Measurements from ENCODE around the gene ARHGEF7.

The ARHGEF7 gene

DNA sequence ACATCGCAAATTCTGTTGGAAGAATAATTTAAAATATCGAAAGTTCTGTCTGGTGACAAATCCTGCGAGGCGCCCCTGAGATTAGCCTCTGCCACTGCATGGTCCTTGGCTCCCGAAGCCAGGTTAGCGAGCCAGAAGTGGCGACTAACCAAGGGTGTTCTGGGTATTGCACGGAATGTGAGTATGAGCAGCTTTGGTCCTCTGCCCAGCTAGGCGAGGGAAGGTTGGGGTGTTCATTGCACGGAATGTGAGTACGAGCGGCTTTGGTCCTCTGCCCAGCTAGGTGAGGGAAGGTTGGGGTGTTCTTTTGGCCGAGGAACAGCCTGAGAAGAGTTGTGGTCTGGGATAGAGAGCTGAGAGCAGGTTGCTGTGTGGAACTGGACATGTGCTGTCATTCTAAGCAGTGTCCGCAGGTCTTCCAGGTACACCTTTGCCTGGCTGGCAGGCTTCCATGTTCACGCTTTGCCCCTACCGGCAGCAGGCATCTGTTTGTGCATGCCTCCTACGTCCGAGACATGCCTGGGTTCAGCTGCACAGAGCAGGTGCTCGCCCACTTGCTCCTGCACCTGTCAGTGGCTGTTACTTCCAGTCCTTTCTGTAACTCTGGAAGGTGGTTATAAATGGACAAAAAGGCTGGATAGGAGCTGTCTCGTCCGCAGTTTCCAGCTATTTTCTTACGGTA is 187.1 kb downstream of the ARHGEF7 start:
- H3K27me3 ChIP-seq (replicated peaks; ENCODE audit: control insufficient read depth, insufficient read depth, low read length), result no peaks in the 10 kb centered on the region
- H3K4me1 ChIP-seq (ENCODE audit: control insufficient read depth, insufficient read depth, low read length), result no peaks in the 10 kb centered on the region
- no peaks in the 10 kb centered on the region for H3K9me3 ChIP-seq (ENCODE audit: control insufficient read depth, low read length)
- no peak for DNase-seq (ENCODE audit: low read depth)
- H3K9ac ChIP-seq (ENCODE audit: low read length), result no peak overlapping the region
- H3K4me3 ChIP-seq (ENCODE audit: low read length), result no peak overlapping the region
- peaks cover 87% of the 10 kb centered on the region for H3K36me3 ChIP-seq (ENCODE audit: control insufficient read depth, insufficient read depth, low read length, severe bottlenecking)

DNA sequence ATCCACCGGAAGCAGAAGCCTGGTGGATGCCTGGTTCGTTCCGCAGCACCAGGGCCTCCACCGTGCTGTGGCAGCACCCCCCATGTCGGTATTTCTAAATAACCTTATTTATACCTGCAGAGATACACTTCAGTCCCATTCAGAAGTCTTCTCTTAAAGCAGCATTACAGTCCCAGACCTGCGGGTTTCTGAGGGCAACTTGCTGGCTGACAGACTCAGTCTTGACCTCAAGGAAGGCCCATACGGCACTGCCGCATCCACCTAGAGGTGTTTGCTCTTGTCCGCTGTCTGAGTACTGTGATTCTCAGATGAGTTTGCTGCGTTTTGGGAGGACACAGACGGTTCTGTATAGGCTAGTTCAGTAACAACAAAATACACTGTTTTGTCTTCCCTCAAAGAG is 188.4 kb downstream of the ARHGEF7 start:
- Histone ChIP-seq H3K4me1 (ENCODE audit: control insufficient read depth, insufficient read depth, low read length) (no peaks in the 10 kb centered on the region), H3K9me3 (ENCODE audit: control insufficient read depth, low read length) (no peaks in the 10 kb centered on the region), H3K9ac (ENCODE audit: low read length) (no peak overlapping the region), H3K4me3 (ENCODE audit: low read length) (no peak overlapping the region), H3K36me3 (ENCODE audit: control insufficient read depth, insufficient read depth, low read length, severe bottlenecking) (peaks cover 86% of the 10 kb centered on the region), H3K27me3 (replicated peaks; ENCODE audit: control insufficient read depth, insufficient read depth, low read length) (no peaks in the 10 kb centered on the region)
- DNase-seq (ENCODE audit: low read depth), result no peak

DNA sequence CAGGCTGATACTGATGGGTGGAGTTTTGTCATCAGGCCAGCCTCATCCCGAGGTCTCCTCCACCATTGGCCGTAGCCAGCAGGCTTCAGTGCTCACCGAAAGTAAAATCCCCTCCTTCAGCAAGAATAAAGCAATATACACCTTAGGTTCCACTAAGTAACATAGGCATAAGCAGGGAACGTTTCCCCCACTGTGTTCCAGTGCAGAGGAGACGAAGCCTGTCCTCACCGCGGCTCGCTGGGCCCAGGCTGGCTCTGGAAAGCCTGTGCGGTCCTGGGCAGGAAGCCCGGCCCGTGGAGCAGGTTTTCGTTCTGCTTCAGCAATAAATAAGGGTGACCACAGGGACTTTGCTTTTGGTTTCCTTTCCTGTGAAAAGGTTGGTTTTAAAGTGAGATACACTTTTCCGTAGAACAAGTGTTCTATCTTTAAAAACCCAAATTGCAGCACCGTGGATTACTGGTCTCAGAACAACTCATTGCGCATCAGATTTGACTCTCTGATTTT is 189.0 kb downstream of the ARHGEF7 start:
- no peaks in the 10 kb centered on the region for H3K9me3 ChIP-seq (ENCODE audit: control insufficient read depth, low read length)
- no peak overlapping the region for H3K9ac ChIP-seq (ENCODE audit: low read length)
- H3K27me3 ChIP-seq (replicated peaks; ENCODE audit: control insufficient read depth, insufficient read depth, low read length), result no peaks in the 10 kb centered on the region
- H3K4me1 ChIP-seq (ENCODE audit: control insufficient read depth, insufficient read depth, low read length), result no peaks in the 10 kb centered on the region
- H3K4me3 ChIP-seq (ENCODE audit: low read length), result no peak overlapping the region
- no peak for DNase-seq (ENCODE audit: low read depth)
- H3K36me3 ChIP-seq (ENCODE audit: control insufficient read depth, insufficient read depth, low read length, severe bottlenecking), result peaks cover 85% of the 10 kb centered on the region

DNA sequence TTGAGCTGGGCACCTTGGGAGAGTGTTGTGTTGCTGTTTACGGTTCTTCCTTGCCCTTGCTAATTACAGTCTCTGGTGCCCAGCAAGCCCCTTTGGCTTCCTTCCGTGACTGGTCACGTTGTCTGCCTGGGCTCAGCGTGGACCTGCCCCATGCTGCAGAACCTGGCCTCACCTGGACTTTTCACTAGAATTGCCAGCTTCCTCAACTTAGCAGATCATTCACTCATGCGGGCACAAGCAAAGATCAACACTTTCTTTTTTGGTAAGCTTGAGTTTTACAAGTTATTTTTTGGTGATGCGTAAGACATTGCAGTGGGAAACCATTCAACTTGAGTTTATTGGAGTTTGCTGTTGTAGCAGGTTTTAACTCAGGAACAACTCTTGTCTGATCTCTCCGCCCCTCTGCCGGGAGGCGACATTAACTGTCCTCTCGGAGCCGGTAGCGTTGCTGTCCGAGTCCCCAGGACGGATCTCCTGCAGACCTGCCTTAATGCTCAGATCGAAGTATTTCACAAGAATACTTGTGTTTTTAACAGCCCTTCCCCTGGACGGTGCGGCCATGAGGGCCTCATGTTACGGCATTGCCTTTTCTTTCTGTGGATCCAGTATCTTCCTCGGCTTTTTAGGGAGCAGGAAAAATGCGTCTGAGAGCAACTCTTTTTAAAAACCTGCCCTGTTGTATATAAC is 189.6 kb downstream of the ARHGEF7 start:
- no peak for DNase-seq (ENCODE audit: low read depth)
- H3K4me1 ChIP-seq (ENCODE audit: control insufficient read depth, insufficient read depth, low read length), result no peaks in the 10 kb centered on the region
- H3K9me3 ChIP-seq (ENCODE audit: control insufficient read depth, low read length), result no peaks in the 10 kb centered on the region
- H3K36me3 ChIP-seq (ENCODE audit: control insufficient read depth, insufficient read depth, low read length, severe bottlenecking), result peaks cover 89% of the 10 kb centered on the region
- no peaks in the 10 kb centered on the region for H3K27me3 ChIP-seq (replicated peaks; ENCODE audit: control insufficient read depth, insufficient read depth, low read length)
- no peak overlapping the region for H3K4me3 ChIP-seq (ENCODE audit: low read length)
- no peak overlapping the region for H3K9ac ChIP-seq (ENCODE audit: low read length)

DNA sequence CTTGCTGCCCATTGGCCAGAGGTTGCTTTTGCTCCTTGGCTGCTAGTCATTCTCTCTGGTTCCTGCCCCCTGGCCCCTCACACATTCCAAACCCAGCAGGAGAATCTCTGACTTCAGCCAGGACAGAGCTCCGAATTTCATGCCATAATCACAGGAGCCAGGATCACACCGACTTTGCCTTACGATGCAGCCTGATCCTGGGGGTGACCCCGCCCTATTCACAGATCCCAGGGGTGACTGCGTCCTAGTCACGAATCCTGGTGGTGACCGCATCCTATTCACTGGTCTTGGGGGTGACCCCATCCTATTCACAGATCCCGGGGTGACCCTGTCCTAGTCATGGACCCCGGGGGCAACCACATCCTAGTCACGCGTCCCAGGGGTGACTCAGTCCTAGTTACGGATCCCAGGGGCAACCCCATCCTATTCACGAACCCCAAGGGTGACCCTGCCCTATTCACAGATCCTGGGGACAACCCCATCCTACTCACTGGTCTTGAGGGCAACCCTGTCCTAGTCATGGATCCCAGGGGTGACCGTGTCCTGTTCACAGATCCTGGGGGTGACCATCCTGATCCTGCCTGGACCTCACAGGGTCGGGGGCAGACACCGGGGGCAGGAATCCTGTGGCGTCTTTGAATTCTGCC is 198.0 kb downstream of the ARHGEF7 start:
- DNase-seq (ENCODE audit: low read depth), result no peak
- Histone ChIP-seq H3K9me3 (ENCODE audit: control insufficient read depth, low read length) (peaks cover 7% of the 10 kb centered on the region), H3K36me3 (ENCODE audit: control insufficient read depth, insufficient read depth, low read length, severe bottlenecking) (peaks cover 49% of the 10 kb centered on the region), H3K9ac (ENCODE audit: low read length) (no peak overlapping the region), H3K4me1 (ENCODE audit: control insufficient read depth, insufficient read depth, low read length) (no peaks in the 10 kb centered on the region), H3K27me3 (replicated peaks; ENCODE audit: control insufficient read depth, insufficient read depth, low read length) (no peaks in the 10 kb centered on the region), H3K4me3 (ENCODE audit: low read length) (no peak overlapping the region)

DNA sequence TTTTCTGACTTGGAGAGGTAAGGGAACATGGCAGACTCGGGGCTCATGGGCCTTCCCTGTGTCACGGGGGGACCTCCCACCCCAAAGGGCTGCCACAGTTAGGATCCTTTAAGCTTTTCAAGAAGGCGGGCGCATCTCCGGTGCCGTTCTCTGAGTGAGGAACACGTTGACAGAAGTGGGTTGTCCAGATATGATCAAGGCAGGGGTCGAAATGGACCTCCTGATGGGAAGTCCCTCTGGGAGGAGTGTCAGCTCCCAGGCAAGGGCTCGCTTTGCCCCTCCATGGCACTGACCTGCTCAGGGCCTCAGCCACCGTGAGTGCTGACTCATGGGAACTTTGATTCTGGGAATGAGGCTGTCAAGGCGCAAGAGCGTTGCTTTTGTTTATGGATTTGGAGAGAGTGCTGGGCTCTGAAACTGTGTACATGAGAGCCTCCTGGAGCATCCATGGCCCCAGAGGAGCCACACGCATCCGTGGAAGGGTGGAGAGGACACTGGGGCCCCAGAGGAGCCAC is 198.9 kb downstream of the ARHGEF7 start:
- no peak for DNase-seq (ENCODE audit: low read depth)
- H3K4me1 ChIP-seq (ENCODE audit: control insufficient read depth, insufficient read depth, low read length), result no peaks in the 10 kb centered on the region
- H3K36me3 ChIP-seq (ENCODE audit: control insufficient read depth, insufficient read depth, low read length, severe bottlenecking), result peaks cover 41% of the 10 kb centered on the region
- no peak overlapping the region for H3K4me3 ChIP-seq (ENCODE audit: low read length)
- H3K27me3 ChIP-seq (replicated peaks; ENCODE audit: control insufficient read depth, insufficient read depth, low read length), result no peaks in the 10 kb centered on the region
- no peak overlapping the region for H3K9ac ChIP-seq (ENCODE audit: low read length)
- peaks cover 7% of the 10 kb centered on the region for H3K9me3 ChIP-seq (ENCODE audit: control insufficient read depth, low read length)

DNA sequence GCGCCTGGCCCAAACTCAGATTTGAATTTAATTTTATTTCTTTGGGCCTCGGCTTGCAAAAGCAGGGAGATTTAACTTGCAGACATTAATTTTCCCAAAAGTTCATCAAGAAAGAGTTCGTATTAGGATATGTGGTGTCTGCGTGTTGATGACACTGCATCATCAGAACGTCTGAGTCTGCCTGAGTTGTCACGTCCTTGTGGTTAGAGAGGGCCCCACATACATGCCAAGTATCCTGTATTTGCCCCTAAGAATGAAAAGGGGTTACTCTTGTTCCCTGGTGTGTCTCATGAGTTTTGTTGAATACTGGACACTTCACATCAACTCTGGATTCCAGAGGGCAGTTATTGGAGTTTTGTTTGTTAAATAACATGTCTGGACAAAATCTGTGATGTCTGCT is 199.7 kb downstream of the ARHGEF7 start:
- no peak overlapping the region for H3K9ac ChIP-seq (ENCODE audit: low read length)
- H3K4me1 ChIP-seq (ENCODE audit: control insufficient read depth, insufficient read depth, low read length), result no peaks in the 10 kb centered on the region
- peaks cover 34% of the 10 kb centered on the region for H3K36me3 ChIP-seq (ENCODE audit: control insufficient read depth, insufficient read depth, low read length, severe bottlenecking)
- no peak overlapping the region for H3K4me3 ChIP-seq (ENCODE audit: low read length)
- H3K27me3 ChIP-seq (replicated peaks; ENCODE audit: control insufficient read depth, insufficient read depth, low read length), result no peaks in the 10 kb centered on the region
- no peak for DNase-seq (ENCODE audit: low read depth)
- peaks cover 7% of the 10 kb centered on the region for H3K9me3 ChIP-seq (ENCODE audit: control insufficient read depth, low read length)

DNA sequence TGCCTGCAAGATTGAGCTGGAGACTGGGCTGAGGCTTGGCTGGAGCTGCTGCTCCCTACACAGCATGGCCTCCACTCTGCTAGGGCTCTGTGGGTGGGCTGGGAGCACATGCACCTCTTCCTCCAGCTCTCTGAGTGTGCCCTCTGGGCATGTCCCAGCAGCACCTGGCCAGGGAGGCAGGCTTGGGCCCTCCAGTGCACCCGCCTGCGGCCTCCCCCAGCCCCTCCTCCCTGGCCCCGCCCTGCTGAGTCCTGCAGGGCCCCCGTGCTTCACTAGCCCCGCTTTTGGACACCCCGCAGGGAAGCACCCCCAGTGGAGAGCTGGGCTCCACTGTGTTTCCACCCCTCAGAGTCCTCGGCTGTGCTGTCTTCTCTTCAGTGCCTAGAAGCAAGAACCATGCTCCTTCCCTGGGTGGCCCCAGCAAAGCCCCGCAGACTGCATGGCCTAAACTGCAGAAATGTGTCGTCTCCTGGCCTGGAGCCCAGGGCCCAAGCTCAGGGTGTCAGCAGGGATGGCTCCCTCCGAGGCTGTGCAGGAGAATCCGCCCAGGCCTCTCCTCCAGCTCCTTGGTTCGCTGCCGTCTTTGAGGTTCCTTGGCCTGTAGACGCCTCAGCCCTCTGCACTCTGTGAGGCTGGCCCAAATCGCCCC is 200.4 kb downstream of the ARHGEF7 start:
- DNase-seq (ENCODE audit: low read depth), result no peak
- Histone ChIP-seq H3K36me3 (ENCODE audit: control insufficient read depth, insufficient read depth, low read length, severe bottlenecking) (peaks cover 32% of the 10 kb centered on the region), H3K4me1 (ENCODE audit: control insufficient read depth, insufficient read depth, low read length) (no peaks in the 10 kb centered on the region), H3K27me3 (replicated peaks; ENCODE audit: control insufficient read depth, insufficient read depth, low read length) (no peaks in the 10 kb centered on the region), H3K4me3 (ENCODE audit: low read length) (no peak overlapping the region), H3K9me3 (ENCODE audit: control insufficient read depth, low read length) (peaks cover 7% of the 10 kb centered on the region), H3K9ac (ENCODE audit: low read length) (no peak overlapping the region)

DNA sequence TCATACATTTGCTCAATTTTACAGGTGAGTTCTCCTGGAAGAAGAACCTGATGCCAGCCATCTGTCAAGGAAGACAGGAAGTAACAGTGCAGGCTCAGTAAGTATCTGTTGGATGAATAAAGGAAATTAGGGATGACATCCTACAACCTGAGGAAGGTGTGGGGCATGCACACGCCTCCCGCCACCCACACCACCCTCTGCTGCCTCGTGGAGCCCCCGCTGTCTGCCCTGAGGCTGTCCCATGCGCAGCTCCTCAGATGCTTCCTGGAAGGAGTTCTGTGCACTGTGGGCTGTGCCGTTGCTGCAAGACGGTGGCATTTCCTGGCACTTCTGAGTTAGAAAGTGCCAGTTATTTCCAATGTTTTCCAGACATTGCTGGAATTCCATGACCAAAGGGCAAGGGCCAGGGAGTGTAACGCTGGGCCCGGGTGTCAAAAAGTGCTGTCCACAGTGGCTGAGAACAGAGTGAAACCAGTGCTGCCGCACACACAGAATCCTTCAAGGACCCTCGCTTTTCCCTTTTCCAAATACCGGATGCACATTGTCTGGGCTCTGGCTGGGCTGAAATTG is 201.1 kb downstream of the ARHGEF7 start:
- Histone ChIP-seq H3K4me1 (ENCODE audit: control insufficient read depth, insufficient read depth, low read length) (no peaks in the 10 kb centered on the region), H3K9ac (ENCODE audit: low read length) (no peak overlapping the region), H3K9me3 (ENCODE audit: control insufficient read depth, low read length) (peaks cover 7% of the 10 kb centered on the region), H3K4me3 (ENCODE audit: low read length) (no peak overlapping the region), H3K27me3 (replicated peaks; ENCODE audit: control insufficient read depth, insufficient read depth, low read length) (no peaks in the 10 kb centered on the region), H3K36me3 (ENCODE audit: control insufficient read depth, insufficient read depth, low read length, severe bottlenecking) (peaks cover 30% of the 10 kb centered on the region)
- DNase-seq (ENCODE audit: low read depth), result no peak

DNA sequence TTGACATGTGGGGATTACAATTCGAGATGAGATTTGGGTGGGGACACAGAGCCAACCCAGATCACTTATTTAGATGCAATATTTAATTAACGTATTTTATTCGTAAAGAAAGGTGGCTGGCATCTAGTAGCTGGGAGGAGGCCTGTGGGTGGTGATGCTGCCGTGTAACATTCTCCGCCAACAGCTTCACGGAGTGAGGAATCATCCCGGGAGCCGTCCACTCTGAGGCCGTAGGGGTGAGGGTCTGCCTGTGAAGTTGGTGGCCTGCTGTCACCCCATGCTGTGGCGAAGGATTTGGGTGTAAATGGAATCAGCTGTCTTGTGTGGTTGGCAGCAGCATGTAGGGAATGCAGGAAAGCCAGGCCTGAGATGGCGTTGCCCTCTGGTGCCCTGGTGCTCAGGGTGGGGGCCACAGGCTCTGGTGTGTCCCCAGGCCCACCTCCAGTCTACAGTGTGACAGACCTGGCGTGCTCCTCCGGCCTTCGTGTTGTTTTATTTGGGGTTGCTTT is 202.0 kb downstream of the ARHGEF7 start:
- H3K9ac ChIP-seq (ENCODE audit: low read length), result no peak overlapping the region
- no peaks in the 10 kb centered on the region for H3K27me3 ChIP-seq (replicated peaks; ENCODE audit: control insufficient read depth, insufficient read depth, low read length)
- H3K9me3 ChIP-seq (ENCODE audit: control insufficient read depth, low read length), result peaks cover 7% of the 10 kb centered on the region
- no peak overlapping the region for H3K4me3 ChIP-seq (ENCODE audit: low read length)
- DNase-seq (ENCODE audit: low read depth), result no peak
- H3K4me1 ChIP-seq (ENCODE audit: control insufficient read depth, insufficient read depth, low read length), result no peaks in the 10 kb centered on the region
- H3K36me3 ChIP-seq (ENCODE audit: control insufficient read depth, insufficient read depth, low read length, severe bottlenecking), result peaks cover 24% of the 10 kb centered on the region

Measured in adipocyte (in vitro differentiated cells).